Endothelial cell of umbilical vein (primary cell): ENCODE measurements around the gene LORICRIN. TPM values are rescaled to one million over a fixed set of nuclear protein-coding genes. Genes with fewer than 3 reads are reported as not detected.

Experiments
- BruUV-seq: library from RNA; stranded (reverse); fragments of 400-500 nt; replicated peaks from 2 replicates; lab custom pipeline; 2021; lab: Mats Ljungman, UMichigan
- CTCF ChIA-PET: fragments of 300-600, 350-600 bp; sonication (Branson Sonifier 250); formaldehyde crosslinking; loops from one replicate; lab custom pipeline; 2021; ENCODE audit warnings: antibody characterized with exemption, inconsistent platforms; lab: Charles Lee
- POLR2A ChIA-PET: fragments of 300-600, 350-600 bp; sonication (Branson Sonifier 250); formaldehyde crosslinking; loops from one replicate; lab custom pipeline; 2021; ENCODE audit warnings: antibody characterized with exemption, inconsistent platforms; lab: Charles Lee
- DNase-seq: peaks from one replicate; pipeline ENCODE4 v3.0.0-alpha.2; 2011; ENCODE audit warnings: low read depth, low spot score
- FAIRE-seq: peaks from 2 replicates; lab custom pipeline; 2011; peaks lifted over from hg19 to GRCh38; lab: Jason Lieb, UNC
- H2AFZ ChIP-seq: 2 replicates; pipeline ENCODE4 v1.6.0; 2012; ENCODE audit warnings: low read depth, low read length, control low read depth, inconsistent platforms
- H3K27ac ChIP-seq: 2 replicates; pipeline ENCODE4 v1.5.1; 2011; ENCODE audit warnings: low read depth, mild to moderate bottlenecking, control low read depth, low read length, moderate library complexity; ENCODE audit not compliant: insufficient read depth
- H3K27me3 ChIP-seq, 2 experiments: 2 replicates each; pipeline versions ENCODE4 v1.6.0 to v1.6.1; 2011; ENCODE audit warnings: low read length in 2 of 2, mixed read lengths in 1 of 2; ENCODE audit not compliant: control insufficient read depth in 2 of 2, insufficient read depth in 2 of 2
- H3K36me3 ChIP-seq, 2 experiments: 2 replicates in 1 of 2; 3 replicates in 1 of 2; pipeline ENCODE4 v1.5.1; 2011; ENCODE audit warnings: low read length in 2 of 2, mild to moderate bottlenecking in 1 of 2, moderate library complexity in 1 of 2; ENCODE audit not compliant: control insufficient read depth in 2 of 2, insufficient read depth in 2 of 2; ENCODE audit errors: extremely low read depth in 1 of 2
- H3K4me1 ChIP-seq: 3 replicates; pipeline ENCODE4 v1.5.1; 2011; ENCODE audit warnings: mild to moderate bottlenecking, low read length; ENCODE audit not compliant: control insufficient read depth, insufficient read depth; ENCODE audit errors: extremely low read depth
- H3K4me2 ChIP-seq: 2 replicates; pipeline ENCODE4 v1.6.1; 2011; ENCODE audit warnings: low read length, control low read depth, mixed read lengths; ENCODE audit not compliant: insufficient read depth
- H3K4me3 ChIP-seq, 3 experiments: fragments of 200-600 bp in 1 of 3; sonication (generic), shearing (Covaris generic) in 1 of 3; replicated peaks in 1 of 3; 2 replicates each; pipeline ENCODE4 v1.5.1; 2011 to 2016; ENCODE audit warnings: control low read depth in 3 of 3, low read length in 3 of 3, mild to moderate bottlenecking in 2 of 3, inconsistent platforms in 1 of 3, low read depth in 1 of 3, moderate library complexity in 1 of 3; ENCODE audit not compliant: insufficient read depth in 1 of 3
- H3K79me2 ChIP-seq: 2 replicates; pipeline ENCODE4 v1.6.0; 2012; ENCODE audit warnings: low read length, inconsistent platforms; ENCODE audit not compliant: control insufficient read depth, insufficient read depth
- H3K9ac ChIP-seq: replicated peaks from 2 replicates; pipeline ENCODE3; 2011; ENCODE audit warnings: low read length, control low read depth; ENCODE audit not compliant: insufficient read depth; ENCODE audit errors: extremely low read depth
- H3K9me1 ChIP-seq: replicated peaks from 3 replicates; pipeline ENCODE4 v1.6.0; 2011; ENCODE audit warnings: mild to moderate bottlenecking, low read length; ENCODE audit not compliant: control insufficient read depth, insufficient read depth; ENCODE audit errors: extremely low read depth
- H3K9me3 ChIP-seq: replicated peaks from 2 replicates; pipeline ENCODE4 v1.5.1; 2012; ENCODE audit warnings: low read length, inconsistent platforms; ENCODE audit not compliant: control insufficient read depth, insufficient read depth
- H4K20me1 ChIP-seq: replicated peaks from 2 replicates; pipeline ENCODE3; 2011; ENCODE audit warnings: mild to moderate bottlenecking, low read length; ENCODE audit not compliant: control insufficient read depth, insufficient read depth; ENCODE audit errors: extremely low read depth
- CTCF ChIP-seq, 2 donors: IDR thresholded peaks; 1 replicate in 1 of 2; 2 replicates in 1 of 2; pipeline ENCODE4 v1.5.1; 2011; ENCODE audit warnings: low read length in 2 of 2, mild to moderate bottlenecking in 2 of 2, moderate library complexity in 2 of 2, control low read depth in 1 of 2, inconsistent platforms in 1 of 2, low read depth in 1 of 2; ENCODE audit not compliant: insufficient read depth in 1 of 2; ENCODE audit errors: extremely low read depth in 1 of 2
- EZH2 ChIP-seq: IDR thresholded peaks from 2 replicates; pipeline ENCODE4 v1.6.1; 2012; ENCODE audit warnings: borderline replicate concordance, low read depth, mild to moderate bottlenecking, moderate library complexity, low read length, inconsistent platforms; ENCODE audit not compliant: severe bottlenecking
- FOS ChIP-seq: IDR thresholded peaks from 2 replicates; pipeline ENCODE4 v1.6.1; 2011; ENCODE audit warnings: mild to moderate bottlenecking, low read length, moderate library complexity, borderline replicate concordance; ENCODE audit not compliant: insufficient read depth
- GATA2 ChIP-seq: IDR thresholded peaks from 2 replicates; pipeline ENCODE4 v1.7.0; 2011; ENCODE audit warnings: low read depth, mild to moderate bottlenecking, moderate library complexity, mixed read lengths, low read length; ENCODE audit not compliant: insufficient read length, insufficient read depth
- JUN ChIP-seq: IDR thresholded peaks from 2 replicates; pipeline ENCODE4 v1.6.1; 2011; ENCODE audit warnings: borderline replicate concordance, low read depth; ENCODE audit not compliant: insufficient read length, insufficient read depth
- MAX ChIP-seq: IDR thresholded peaks from 2 replicates; pipeline ENCODE4 v1.6.1; 2011; ENCODE audit not compliant: insufficient read depth, insufficient read length
- MYC ChIP-seq: IDR thresholded peaks from one replicate; pipeline ENCODE4 v1.6.1; 2011; ENCODE audit warnings: mild to moderate bottlenecking, low read depth, low read length
- POLR2A ChIP-seq: IDR thresholded peaks from 2 replicates; pipeline ENCODE4 v1.6.1; 2012; ENCODE audit warnings: low read depth, mild to moderate bottlenecking, control low read depth, low read length
- POLR2AphosphoS5 ChIP-seq: IDR thresholded peaks from 2 replicates; pipeline ENCODE4 v1.6.1; 2012; ENCODE audit warnings: low read depth, mild to moderate bottlenecking, control low read depth, low read length, moderate library complexity; ENCODE audit not compliant: insufficient read depth
- dilution Hi-C: fragments of 300-500 bp; cut with MboI; formaldehyde crosslinking; loops from one replicate; pipeline ENCODE4 v1.15.0; 2019; ENCODE audit warnings: low sequenced_read_pairs; ENCODE audit not compliant: extremely low pct_ligation_motif_present
- intact Hi-C: fragments of 100-400 bp; cut with micrococcal nuclease; formaldehyde crosslinking; loops from one replicate; pipeline ENCODE4 v1.10.0; 2022
- polyA plus RNA-seq, 4 experiments: library from polyadenylated mRNA; depleted of rRNA in 3 of 4; stranded (reverse) in 3 of 4; unstranded in 1 of 4; fragments of >200 nt; gene quantifications; 2 replicates each; pipeline versions ENCODE4 v1.2.1 to v1.2.3, GENCODE V29; 2011 to 2012; ENCODE audit warnings: missing spikeins in 1 of 4
- total RNA-seq: library from RNA; stranded (reverse); gene quantifications from 2 replicates; pipeline ENCODE4 v1.2.3, GENCODE V29; 2021

The LORICRIN gene
- total and polyA plus RNA-seq, 2 donors (not counting 3 experiments of a cell fraction or from before 2014, with no cell fraction given), result not detected

GRCh38 chr1:153213519-153213918 lies 46.0 kb upstream of the LORICRIN start:
- CTCF ChIA-PET, result no interaction called here
- Histone ChIP-seq H3K27ac (no peak overlapping the region), H3K9ac (no peak overlapping the region), H2AFZ (no peak overlapping the region), H3K4me1 (no peaks in the 10 kb centered on the region), H3K4me2 (no peak overlapping the region), H3K79me2 (no peaks in the 10 kb centered on the region), H3K9me3 (no peaks in the 10 kb centered on the region), H3K36me3 (no peaks in the 10 kb centered on the region), H4K20me1 (peaks cover 2% of the 10 kb centered on the region), H3K27me3 (no peaks in the 10 kb centered on the region), H3K4me3 (no peak overlapping the region), H3K9me1 (no peaks in the 10 kb centered on the region)
- TF ChIP-seq MYC (no peak), EZH2 (no peak), MAX (no peak), FOS (no peak), POLR2A (no peak), CTCF (IDR thresholded peaks at IDR 0.05; ENCODE audit: extremely low read depth in 1 of 2, insufficient read depth in 1 of 2, low read depth in 1 of 2, low read length in 2 of 2) (no peak), JUN (no peak), POLR2AphosphoS5 (no peak), GATA2 (no peak)
- POLR2A ChIA-PET, result no interaction called here
- no TSS peak for BruUV-seq
- FAIRE-seq (no peak), DNase-seq (no peak)
- dilution Hi-C loops, result no loop called here
- intact Hi-C loops, result no loop called here
